Neural cell (in vitro differentiated cells): ENCODE results near the gene VWA3B. TPM values are rescaled to one million over a fixed set of nuclear protein-coding genes. Genes with fewer than 3 reads are reported as not detected.

Experiments
- H2AFZ ChIP-seq: fragments of 200-600, 300-800 bp; sonication (generic), shearing (Covaris generic); 2 replicates; pipeline ENCODE4 v1.6.0; 2014; ENCODE audit warnings: low read depth, mild to moderate bottlenecking, antibody characterized with exemption, low read length, moderate library complexity
- H3F3A ChIP-seq: fragments of 200-600 bp; shearing (Covaris generic); 2 replicates; pipeline ENCODE4 v1.6.1; 2016; ENCODE audit warnings: mild to moderate bottlenecking, moderate library complexity, mixed read lengths, antibody characterized with exemption, low read length; ENCODE audit not compliant: insufficient read depth, poor library complexity, severe bottlenecking
- H3K27ac ChIP-seq: fragments of 200-600, 300-800 bp; sonication (generic), shearing (Covaris generic); 2 replicates; pipeline ENCODE4 v1.5.1; 2014; ENCODE audit warnings: mild to moderate bottlenecking, low read length, moderate library complexity
- H3K27me3 ChIP-seq: fragments of 300-800, 200-600 bp; sonication (generic), shearing (Covaris generic); 2 replicates; pipeline ENCODE4 v1.6.0; 2014; ENCODE audit warnings: mild to moderate bottlenecking, low read depth, low read length, moderate library complexity; ENCODE audit not compliant: insufficient read depth
- H3K36me3 ChIP-seq: fragments of 300-800, 200-600 bp; sonication (generic), shearing (Covaris generic); 2 replicates; pipeline ENCODE4 v1.5.1; 2014; ENCODE audit warnings: mild to moderate bottlenecking, antibody characterized with exemption, low read length, moderate library complexity; ENCODE audit not compliant: insufficient read depth
- H3K4me2 ChIP-seq: fragments of 300-800, 200-600 bp; sonication (generic), shearing (Covaris generic); 2 replicates; pipeline ENCODE4 v1.6.0; 2014; ENCODE audit warnings: mild to moderate bottlenecking, low read length
- H3K4me3 ChIP-seq: fragments of 300-800, 200-600 bp; sonication (generic), shearing (Covaris generic); 2 replicates; pipeline ENCODE4 v1.5.1; 2014; ENCODE audit warnings: mild to moderate bottlenecking, low read length, moderate library complexity
- H3K79me2 ChIP-seq: fragments of 200-600 bp; shearing (Covaris generic); replicated peaks from 2 replicates; pipeline ENCODE4 v1.6.0; 2014; ENCODE audit warnings: mild to moderate bottlenecking, low read length, moderate library complexity; ENCODE audit not compliant: insufficient read depth
- H3K9ac ChIP-seq: fragments of 300-800, 200-600 bp; sonication (generic), shearing (Covaris generic); 2 replicates; pipeline ENCODE4 v1.6.1; 2016; ENCODE audit warnings: mild to moderate bottlenecking, low read length, mixed read lengths
- H3K9me2 ChIP-seq: fragments of 200-600 bp; shearing (Covaris generic); 2 replicates; pipeline ENCODE4 v1.6.1; 2016; ENCODE audit warnings: mild to moderate bottlenecking, low read length, mixed read lengths; ENCODE audit not compliant: insufficient read depth
- H3K9me3 ChIP-seq: fragments of 200-600, 300-800 bp; sonication (generic), shearing (Covaris generic); 2 replicates; pipeline ENCODE4 v1.6.1; 2016; ENCODE audit warnings: mild to moderate bottlenecking, mixed run types, low read length, moderate library complexity, mixed read lengths
- H4K20me1 ChIP-seq: fragments of 200-600 bp; shearing (Covaris generic); 2 replicates; pipeline ENCODE4 v1.6.1; 2016; ENCODE audit warnings: mild to moderate bottlenecking, mixed run types; ENCODE audit not compliant: insufficient read depth
- EP300 ChIP-seq: fragments of 450-650 bp; conservative IDR thresholded peaks from 2 replicates; pipeline ENCODE4 v1.6.1; 2014; ENCODE audit warnings: antibody characterized with exemption, mild to moderate bottlenecking, moderate library complexity; ENCODE audit not compliant: poor library complexity, severe bottlenecking
- EZH2 ChIP-seq: fragments of 200-600, 300-800 bp; shearing (Covaris generic), sonication (generic); IDR thresholded peaks from 2 replicates; pipeline ENCODE4 v1.6.1; 2014; ENCODE audit warnings: antibody characterized with exemption, low read length, borderline replicate concordance, mild to moderate bottlenecking; ENCODE audit not compliant: insufficient read depth, poor library complexity, severe bottlenecking
- MXI1 ChIP-seq: fragments of 450-650 bp; conservative IDR thresholded peaks from 2 replicates; pipeline ENCODE4 v1.6.1; 2014; ENCODE audit warnings: antibody characterized with exemption, mild to moderate bottlenecking; ENCODE audit not compliant: poor library complexity, severe bottlenecking
- POLR2AphosphoS5 ChIP-seq: IDR thresholded peaks from 2 replicates; pipeline ENCODE4 v1.6.1; 2012
- RAD21 ChIP-seq: fragments of 450-650 bp; conservative IDR thresholded peaks from 2 replicates; pipeline ENCODE4 v1.6.1; 2014; ENCODE audit warnings: antibody characterized with exemption, mild to moderate bottlenecking, moderate library complexity
- SMC3 ChIP-seq: fragments of 450-650 bp; conservative IDR thresholded peaks from 2 replicates; pipeline ENCODE4 v1.6.1; 2014; ENCODE audit warnings: antibody characterized with exemption, mild to moderate bottlenecking, moderate library complexity; ENCODE audit not compliant: poor library complexity
- TAF1 ChIP-seq: IDR thresholded peaks from 2 replicates; pipeline ENCODE4 v1.6.1; 2012; ENCODE audit warnings: low read depth
- polyA plus RNA-seq: library from polyadenylated mRNA; depleted of rRNA; stranded (reverse); fragments of >200 nt; gene quantifications from 2 replicates; pipeline ENCODE4 v1.2.3, GENCODE V29; 2014
- TF ChIP-seq, protein P1 (sequence below): IDR thresholded peaks from 2 replicates; pipeline ENCODE4 v1.6.1; 2012; ENCODE audit warnings: borderline replicate concordance
- TF ChIP-seq, protein P2 (sequence below): fragments of 450-650 bp; IDR thresholded peaks from 2 replicates; pipeline ENCODE4 v1.5.1; 2014; ENCODE audit warnings: antibody characterized with exemption, mild to moderate bottlenecking, moderate library complexity; ENCODE audit not compliant: poor library complexity, severe bottlenecking

Gene VWA3B
- polyA plus RNA-seq, 1 donor from 2014 or later: not detected

DNA sequence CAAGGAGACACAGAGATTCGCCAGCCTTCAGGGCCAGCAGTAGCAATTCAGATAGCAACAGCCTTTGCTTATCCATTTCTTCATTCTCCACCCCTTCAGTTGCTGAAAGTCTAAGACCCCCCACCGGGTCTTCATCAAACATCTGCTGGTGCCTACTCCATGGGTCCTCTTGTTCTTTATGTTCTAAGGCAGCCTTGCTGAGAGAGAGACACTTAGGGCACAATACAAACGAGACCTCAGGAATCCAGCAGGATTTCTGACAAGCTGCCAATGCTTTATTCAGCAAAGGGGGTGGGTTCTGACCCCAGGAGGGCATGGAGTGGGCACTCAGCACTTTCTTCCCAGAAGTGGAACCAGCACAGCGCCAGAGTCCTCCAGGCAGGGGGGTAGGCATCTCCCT lies 223.0 kb downstream of the VWA3B start:
- Histone ChIP-seq H2AFZ (no peak overlapping the region), H3K27me3 (no peaks in the 10 kb centered on the region), H3K4me2 (no peak overlapping the region), H3K79me2 (no peaks in the 10 kb centered on the region), H3F3A (no peaks in the 10 kb centered on the region), H3K9me3 (no peaks in the 10 kb centered on the region), H4K20me1 (no peaks in the 10 kb centered on the region), H3K36me3 (no peaks in the 10 kb centered on the region), H3K4me3 (no peak overlapping the region), H3K27ac (no peak overlapping the region), H3K9ac (no peak overlapping the region), H3K9me2 (no peaks in the 10 kb centered on the region)
- TF ChIP-seq, protein P1, sequence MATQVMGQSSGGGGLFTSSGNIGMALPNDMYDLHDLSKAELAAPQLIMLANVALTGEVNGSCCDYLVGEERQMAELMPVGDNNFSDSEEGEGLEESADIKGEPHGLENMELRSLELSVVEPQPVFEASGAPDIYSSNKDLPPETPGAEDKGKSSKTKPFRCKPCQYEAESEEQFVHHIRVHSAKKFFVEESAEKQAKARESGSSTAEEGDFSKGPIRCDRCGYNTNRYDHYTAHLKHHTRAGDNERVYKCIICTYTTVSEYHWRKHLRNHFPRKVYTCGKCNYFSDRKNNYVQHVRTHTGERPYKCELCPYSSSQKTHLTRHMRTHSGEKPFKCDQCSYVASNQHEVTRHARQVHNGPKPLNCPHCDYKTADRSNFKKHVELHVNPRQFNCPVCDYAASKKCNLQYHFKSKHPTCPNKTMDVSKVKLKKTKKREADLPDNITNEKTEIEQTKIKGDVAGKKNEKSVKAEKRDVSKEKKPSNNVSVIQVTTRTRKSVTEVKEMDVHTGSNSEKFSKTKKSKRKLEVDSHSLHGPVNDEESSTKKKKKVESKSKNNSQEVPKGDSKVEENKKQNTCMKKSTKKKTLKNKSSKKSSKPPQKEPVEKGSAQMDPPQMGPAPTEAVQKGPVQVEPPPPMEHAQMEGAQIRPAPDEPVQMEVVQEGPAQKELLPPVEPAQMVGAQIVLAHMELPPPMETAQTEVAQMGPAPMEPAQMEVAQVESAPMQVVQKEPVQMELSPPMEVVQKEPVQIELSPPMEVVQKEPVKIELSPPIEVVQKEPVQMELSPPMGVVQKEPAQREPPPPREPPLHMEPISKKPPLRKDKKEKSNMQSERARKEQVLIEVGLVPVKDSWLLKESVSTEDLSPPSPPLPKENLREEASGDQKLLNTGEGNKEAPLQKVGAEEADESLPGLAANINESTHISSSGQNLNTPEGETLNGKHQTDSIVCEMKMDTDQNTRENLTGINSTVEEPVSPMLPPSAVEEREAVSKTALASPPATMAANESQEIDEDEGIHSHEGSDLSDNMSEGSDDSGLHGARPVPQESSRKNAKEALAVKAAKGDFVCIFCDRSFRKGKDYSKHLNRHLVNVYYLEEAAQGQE: no peak
- TF ChIP-seq EP300 (no peak), SMC3 (no peak), POLR2AphosphoS5 (no peak), TAF1 (no peak), MXI1 (no peak)

DNA sequence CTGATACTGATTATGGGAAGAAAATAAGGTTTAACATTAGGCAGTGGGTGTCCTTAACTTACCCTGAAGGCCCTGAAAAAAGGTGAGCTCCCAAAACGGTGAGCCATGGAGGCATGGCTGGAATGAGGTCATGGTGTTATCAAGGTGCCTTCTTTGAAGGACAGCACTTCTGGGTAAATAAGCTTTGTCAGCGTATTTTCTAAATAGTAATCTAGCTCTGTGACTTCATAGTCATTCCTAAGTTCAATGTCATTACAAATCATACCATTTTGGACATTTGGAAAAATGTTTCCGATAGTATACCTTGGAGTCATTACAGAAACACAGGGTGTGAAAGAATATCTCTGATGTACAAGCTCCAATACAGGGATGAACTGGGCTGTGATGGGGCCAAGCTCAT lies 224.1 kb downstream of the VWA3B start:
- no peaks in the 10 kb centered on the region for H3K9me3 ChIP-seq
- H3K27me3 ChIP-seq: no peaks in the 10 kb centered on the region
- no peak overlapping the region for H3K4me2 ChIP-seq
- H2AFZ ChIP-seq: no peak overlapping the region
- no peaks in the 10 kb centered on the region for H3K9me2 ChIP-seq
- H4K20me1 ChIP-seq: no peaks in the 10 kb centered on the region
- no peak overlapping the region for H3K4me3 ChIP-seq
- no peaks in the 10 kb centered on the region for H3K36me3 ChIP-seq
- no peak overlapping the region for H3K9ac ChIP-seq
- H3F3A ChIP-seq: no peaks in the 10 kb centered on the region
- no peak overlapping the region for H3K27ac ChIP-seq
- TF ChIP-seq POLR2AphosphoS5: no peak
- no peak for TF ChIP-seq MXI1
- no peak for TF ChIP-seq EP300
- TF ChIP-seq SMC3: no peak
- no peak for TF ChIP-seq RAD21
- no peak for TF ChIP-seq TAF1
- no peak for TF ChIP-seq EZH2
- TF ChIP-seq, protein P1: no peak
- TF ChIP-seq, protein P2, sequence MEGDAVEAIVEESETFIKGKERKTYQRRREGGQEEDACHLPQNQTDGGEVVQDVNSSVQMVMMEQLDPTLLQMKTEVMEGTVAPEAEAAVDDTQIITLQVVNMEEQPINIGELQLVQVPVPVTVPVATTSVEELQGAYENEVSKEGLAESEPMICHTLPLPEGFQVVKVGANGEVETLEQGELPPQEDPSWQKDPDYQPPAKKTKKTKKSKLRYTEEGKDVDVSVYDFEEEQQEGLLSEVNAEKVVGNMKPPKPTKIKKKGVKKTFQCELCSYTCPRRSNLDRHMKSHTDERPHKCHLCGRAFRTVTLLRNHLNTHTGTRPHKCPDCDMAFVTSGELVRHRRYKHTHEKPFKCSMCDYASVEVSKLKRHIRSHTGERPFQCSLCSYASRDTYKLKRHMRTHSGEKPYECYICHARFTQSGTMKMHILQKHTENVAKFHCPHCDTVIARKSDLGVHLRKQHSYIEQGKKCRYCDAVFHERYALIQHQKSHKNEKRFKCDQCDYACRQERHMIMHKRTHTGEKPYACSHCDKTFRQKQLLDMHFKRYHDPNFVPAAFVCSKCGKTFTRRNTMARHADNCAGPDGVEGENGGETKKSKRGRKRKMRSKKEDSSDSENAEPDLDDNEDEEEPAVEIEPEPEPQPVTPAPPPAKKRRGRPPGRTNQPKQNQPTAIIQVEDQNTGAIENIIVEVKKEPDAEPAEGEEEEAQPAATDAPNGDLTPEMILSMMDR: no peak
- no peaks in the 10 kb centered on the region for H3K79me2 ChIP-seq
